GM12865 (cell line): ENCODE measurements around the gene SLC5A11.

ENCODE experiments used
- DNase-seq: peaks from one replicate; pipeline ENCODE4 v3.0.0; 2010; ENCODE audit warnings: low read depth
- H3K4me3 ChIP-seq: 2 replicates; pipeline ENCODE4 v1.5.1; 2011; ENCODE audit warnings: mild to moderate bottlenecking, low read depth, low read length, control low read depth
- TF ChIP-seq, protein P1 (sequence below): IDR thresholded peaks from 2 replicates; pipeline ENCODE4 v1.5.1; 2011; ENCODE audit warnings: low read length, control low read depth, low read depth, inconsistent platforms; ENCODE audit not compliant: insufficient read depth; ENCODE audit errors: missing control alignments

SLC5A11 gene

DNA sequence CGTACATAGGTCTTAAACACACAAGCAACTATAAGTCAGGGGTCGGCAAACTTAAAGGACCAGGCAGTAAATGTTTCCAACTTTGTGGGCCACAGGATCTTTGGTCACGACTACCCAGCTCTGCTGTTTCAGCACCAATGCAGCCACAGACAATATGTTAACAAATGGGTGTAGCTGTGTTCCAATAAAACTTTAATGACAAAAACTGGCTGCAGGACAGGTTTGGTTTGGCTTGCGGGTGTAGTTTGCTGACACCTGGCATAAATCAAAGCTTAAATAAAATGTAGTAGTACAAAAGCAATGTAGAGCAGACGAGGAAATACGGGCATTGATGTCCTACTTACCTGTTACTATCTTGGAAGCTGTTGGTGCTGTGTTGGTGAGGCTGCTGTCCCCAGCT lies 84.7 kb downstream of the SLC5A11 start:
- TF ChIP-seq, protein P1, sequence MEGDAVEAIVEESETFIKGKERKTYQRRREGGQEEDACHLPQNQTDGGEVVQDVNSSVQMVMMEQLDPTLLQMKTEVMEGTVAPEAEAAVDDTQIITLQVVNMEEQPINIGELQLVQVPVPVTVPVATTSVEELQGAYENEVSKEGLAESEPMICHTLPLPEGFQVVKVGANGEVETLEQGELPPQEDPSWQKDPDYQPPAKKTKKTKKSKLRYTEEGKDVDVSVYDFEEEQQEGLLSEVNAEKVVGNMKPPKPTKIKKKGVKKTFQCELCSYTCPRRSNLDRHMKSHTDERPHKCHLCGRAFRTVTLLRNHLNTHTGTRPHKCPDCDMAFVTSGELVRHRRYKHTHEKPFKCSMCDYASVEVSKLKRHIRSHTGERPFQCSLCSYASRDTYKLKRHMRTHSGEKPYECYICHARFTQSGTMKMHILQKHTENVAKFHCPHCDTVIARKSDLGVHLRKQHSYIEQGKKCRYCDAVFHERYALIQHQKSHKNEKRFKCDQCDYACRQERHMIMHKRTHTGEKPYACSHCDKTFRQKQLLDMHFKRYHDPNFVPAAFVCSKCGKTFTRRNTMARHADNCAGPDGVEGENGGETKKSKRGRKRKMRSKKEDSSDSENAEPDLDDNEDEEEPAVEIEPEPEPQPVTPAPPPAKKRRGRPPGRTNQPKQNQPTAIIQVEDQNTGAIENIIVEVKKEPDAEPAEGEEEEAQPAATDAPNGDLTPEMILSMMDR, result no peak
- DNase-seq, result no peak
- no peak overlapping the region for H3K4me3 ChIP-seq

DNA sequence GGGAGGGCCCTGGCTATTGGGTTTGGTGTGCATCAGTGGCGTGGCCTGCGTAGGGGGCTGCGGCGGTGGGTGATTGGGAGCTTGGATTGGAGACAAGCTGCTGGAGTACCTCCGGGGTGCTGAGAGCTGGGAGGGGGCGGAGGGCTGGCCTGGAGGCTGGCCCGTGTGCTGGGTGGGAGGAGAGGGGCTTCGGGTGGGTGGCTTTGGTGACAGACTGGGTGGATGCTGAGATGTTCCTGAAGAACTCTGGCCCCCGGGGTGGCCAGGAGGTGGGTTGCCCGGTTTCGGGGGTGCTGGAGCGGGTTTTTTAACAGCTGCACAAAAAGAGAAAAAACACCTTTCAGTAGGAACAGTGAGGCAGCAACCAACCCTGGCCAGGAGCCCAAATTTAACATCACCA lies 85.3 kb downstream of the SLC5A11 start:
- H3K4me3 ChIP-seq, result no peak overlapping the region
- DNase-seq, result no peak
- TF ChIP-seq, protein P1, result no peak

DNA sequence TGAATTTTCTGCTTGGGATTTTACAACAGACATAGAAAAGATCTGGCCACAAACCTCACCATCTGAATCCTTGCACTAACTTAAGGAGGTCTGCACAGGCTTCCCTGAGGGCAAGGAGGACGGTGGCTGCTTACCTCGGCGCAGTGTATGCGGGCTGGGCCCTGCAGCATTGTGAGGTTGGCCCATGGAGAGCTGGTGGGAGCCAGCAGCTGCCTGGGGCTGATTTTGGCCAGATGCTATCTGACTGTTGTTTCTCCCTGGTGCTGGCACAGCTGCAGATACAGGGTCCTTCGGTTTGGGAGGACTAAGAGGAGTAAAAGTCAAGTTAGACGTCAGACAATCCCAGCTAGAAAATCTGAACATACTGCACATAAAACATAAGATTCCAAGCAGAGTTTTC lies 89.6 kb downstream of the SLC5A11 start:
- TF ChIP-seq, protein P1, result no peak
- no peak for DNase-seq
- H3K4me3 ChIP-seq, result no peak overlapping the region

DNA sequence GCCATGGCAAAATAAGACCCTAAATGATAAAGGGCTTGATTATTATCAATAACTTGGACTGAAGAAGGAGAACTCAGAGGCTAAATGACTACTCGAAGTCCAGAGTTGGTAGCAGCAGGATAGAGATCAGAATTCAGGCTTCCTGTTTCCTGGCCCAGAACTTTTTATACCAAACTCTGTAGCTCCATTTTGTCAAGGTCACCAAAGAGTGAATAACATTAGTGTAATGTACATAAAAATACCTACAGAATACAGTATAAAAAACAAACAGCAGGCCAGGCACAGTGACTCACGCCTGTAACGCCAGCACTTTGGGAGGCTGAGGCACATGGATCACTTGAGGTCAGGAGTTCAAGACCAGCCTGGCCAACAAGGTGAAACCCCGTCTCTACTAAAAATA lies 90.4 kb downstream of the SLC5A11 start:
- no peak for DNase-seq
- no peak overlapping the region for H3K4me3 ChIP-seq
- TF ChIP-seq, protein P1, result no peak

DNA sequence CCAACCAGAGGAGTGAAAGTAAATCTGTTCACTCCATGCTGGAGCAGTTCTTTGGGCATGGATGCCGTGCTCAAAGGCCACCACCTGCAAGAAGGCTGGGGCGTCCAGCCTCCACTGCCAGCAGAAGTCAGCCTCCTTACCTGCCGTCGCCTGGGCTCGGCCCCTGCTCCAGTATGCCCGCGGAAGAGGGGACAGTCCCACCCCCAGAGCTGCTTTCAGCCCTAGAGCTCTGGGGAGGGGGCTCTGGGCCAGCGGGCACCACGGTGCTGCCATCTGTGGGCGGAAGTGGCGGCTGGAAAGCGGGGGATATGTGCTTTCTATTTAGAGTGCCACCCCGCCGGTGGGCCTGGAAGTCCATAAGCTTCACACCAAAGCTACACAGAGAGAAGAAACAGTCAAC lies 93.5 kb downstream of the SLC5A11 start:
- TF ChIP-seq, protein P1, result no peak
- DNase-seq, result no peak
- H3K4me3 ChIP-seq, result no peak overlapping the region

DNA sequence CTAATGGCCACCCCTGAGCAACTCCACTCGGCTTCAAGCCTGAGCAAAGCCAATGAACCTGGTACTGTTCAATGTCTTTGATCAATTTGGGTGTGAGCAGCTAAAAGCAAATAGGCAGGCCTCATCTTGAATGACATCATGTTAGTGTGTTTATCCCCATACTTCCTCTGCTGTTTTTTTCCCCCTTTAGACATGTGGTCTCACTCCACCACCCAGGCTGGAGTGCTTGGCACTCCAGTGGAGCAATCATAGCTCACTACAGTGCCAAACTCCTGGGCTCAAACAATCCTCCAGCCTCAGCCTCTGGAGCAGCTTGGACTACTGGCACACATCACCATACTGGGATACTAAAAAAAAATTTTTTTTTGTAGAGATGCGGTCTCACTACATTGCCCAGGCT lies 94.0 kb downstream of the SLC5A11 start:
- TF ChIP-seq, protein P1, result no peak
- DNase-seq, result no peak
- no peak overlapping the region for H3K4me3 ChIP-seq

DNA sequence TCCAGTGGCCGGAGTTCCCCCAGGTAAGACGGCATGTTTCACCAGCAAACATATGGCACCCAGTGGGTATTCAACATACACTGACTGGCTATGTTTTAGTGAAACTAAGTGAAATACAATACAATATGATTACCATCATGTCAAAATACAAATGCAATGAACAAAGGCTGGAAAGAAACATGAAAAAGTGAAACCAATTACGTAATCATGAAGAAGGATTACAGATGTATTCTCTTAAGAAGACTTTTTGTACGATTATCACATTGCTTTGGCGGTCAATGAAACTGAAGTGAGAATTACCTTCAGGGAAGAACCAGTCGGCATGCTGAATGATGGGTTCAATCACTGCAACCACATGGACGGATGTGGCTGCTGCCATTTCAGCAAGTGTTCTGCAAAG lies 97.7 kb downstream of the SLC5A11 start:
- TF ChIP-seq, protein P1, result no peak
- DNase-seq, result no peak
- no peak overlapping the region for H3K4me3 ChIP-seq
